GM12801 (cell line): ENCODE data around the gene ZNF77.

Source experiments
- CTCF ChIP-seq: IDR thresholded peaks from one replicate; pipeline ENCODE4 v1.5.1; 2011; ENCODE audit warnings: control low read depth; ENCODE audit not compliant: insufficient read length; ENCODE audit errors: extremely low read depth

The ZNF77 gene

DNA sequence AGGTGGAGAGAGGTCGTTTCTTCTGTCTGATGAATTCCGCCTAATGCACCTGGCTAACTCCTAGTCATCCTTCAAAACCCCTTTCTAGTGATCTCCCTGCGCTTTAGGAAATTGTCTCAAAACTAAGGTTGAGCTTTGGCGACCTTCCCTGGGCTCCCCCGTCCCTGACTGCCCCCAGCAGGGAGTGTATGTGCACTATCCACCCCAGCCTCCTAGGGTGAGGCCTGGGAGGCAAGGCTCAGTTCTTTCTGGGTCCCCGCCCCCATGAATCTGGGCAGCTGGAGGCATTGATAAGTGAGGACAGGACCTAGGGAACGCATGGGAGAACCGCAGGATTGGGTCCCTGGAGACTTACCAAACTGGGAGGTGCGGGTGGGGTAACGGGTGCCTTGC, 33.0 kb upstream of the ZNF77 start:
- no peak for TF ChIP-seq CTCF

DNA sequence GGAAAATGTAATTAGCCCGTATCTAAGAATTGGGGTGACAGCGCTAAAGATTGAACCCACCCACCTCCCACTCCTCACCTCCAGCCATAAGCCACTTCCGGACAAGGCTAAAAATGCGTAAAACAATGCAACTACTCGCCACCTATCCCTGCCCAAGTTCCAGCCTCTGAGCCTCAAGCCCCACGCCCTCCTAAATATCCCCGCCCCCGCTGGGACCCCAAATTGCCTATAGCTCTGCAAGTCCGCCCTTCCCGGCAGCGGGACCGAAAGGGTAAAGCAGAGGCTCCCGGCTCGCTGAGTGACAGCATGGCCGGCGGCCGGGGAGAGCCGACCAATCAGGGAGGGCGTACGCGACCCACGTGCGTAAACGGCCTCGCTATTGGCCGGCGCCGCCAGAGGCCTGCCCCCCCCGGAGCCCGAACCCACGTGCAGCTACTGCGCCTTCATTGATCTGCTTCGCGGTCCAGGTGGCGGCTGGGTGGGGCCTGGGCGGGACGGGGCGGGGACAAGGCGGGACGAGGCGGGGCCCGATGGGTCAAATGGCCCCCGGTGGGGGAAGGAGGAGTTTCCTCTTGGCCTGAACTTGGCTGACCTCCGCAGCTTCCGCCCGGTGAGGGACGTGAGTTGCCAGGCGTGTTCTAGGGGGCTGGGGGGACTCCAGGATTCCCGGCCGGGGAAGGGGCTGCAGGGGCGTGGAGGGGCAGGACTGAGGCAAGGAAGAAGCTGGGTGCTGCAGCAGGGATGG, 32.4 kb upstream of the ZNF77 start, which contains the start of gene TLE6:
Gene TLE6 (plus strand): TSS at position 564 of the 745 bp plus-strand sequence. CDS start 670 bp downstream, outside the sequence.
- TF ChIP-seq CTCF: no peak

GRCh38 chr19:2976609-2977000, 31.8 kb upstream of the ZNF77 start:
- TF ChIP-seq CTCF: no peak

GRCh38 chr19:2974342-2975041, 29.7 kb upstream of the ZNF77 start:
- TF ChIP-seq CTCF: no peak

DNA sequence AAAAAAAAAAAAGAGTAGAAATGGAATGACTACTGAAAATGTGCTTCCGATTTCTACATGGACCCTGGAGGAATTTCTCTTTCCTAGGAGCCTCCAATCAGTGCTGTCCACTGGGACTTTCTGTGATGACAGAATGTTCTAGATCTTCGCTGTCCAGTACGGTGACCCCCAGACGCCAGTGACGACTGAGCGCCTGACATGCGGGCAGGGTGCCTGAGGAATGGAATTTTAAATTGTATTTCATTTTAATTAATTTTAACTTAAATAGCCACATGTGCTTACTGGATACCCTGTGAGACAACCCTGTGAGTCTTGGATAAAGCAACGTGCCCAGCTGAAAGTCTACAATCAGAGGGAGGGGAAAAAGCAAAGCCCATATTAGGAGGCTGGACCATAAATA, 28.5 kb upstream of the ZNF77 start:
- TF ChIP-seq CTCF: no peak

- TF ChIP-seq CTCF: no peak
Observed at GRCh38 chr19:2970201-2970835, 25.5 kb upstream of the ZNF77 start.

DNA sequence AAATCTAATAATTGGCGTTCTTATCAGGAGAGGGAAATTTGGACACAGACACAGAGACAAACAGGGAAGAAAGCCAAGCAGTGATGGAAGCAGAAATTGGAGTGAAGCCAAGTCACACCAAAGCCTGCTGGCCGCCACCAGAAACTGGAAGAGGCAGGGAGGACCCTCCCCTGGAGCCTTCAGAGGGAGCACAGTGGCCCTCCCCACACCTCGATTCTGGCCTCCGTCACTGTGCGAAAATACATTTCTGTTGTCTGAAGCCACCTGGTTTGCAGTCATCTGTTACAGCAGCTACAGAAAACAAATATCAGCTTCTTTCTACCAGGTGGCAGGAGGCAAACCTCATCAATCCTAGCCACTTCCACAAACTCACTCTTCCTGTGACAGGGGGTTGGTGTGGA, 24.3 kb upstream of the ZNF77 start:
- TF ChIP-seq CTCF: no peak
